Stimulated activated effector memory CD8-positive, alpha-beta T cell treated with anti-CD3 and anti-CD28 coated beads, Interleukin-12 subunit alpha, Interleukin-12 subunit beta, amount 100 ng/mL, for 72 hours (primary cell): ENCODE measurements around the gene MTMR4.

Experiments
- ATAC-seq: fragments of 150-1000 bp; cut with Tn5 transposase; 2 replicates; pipeline ENCODE4 v1.10.0; 2021
- DNase-seq, 2 donors: peaks; one replicate each; pipeline ENCODE4 v3.0.0; 2021 to 2022; ENCODE audit warnings: low spot score in 2 of 2
- H3K27ac Mint-ChIP-seq: one replicate; pipeline ENCODE4 v1.8.0; 2022; ENCODE audit warnings: mild to moderate bottlenecking, mixed read lengths
- H3K36me3 Mint-ChIP-seq: one replicate; pipeline ENCODE4 v1.8.0; 2022; ENCODE audit warnings: mild to moderate bottlenecking, mixed read lengths
- H3K4me1 Mint-ChIP-seq: one replicate; pipeline ENCODE4 v1.8.0; 2022; ENCODE audit warnings: mixed read lengths
- H3K4me3 Mint-ChIP-seq: one replicate; pipeline ENCODE4 v1.8.0; 2022; ENCODE audit warnings: mild to moderate bottlenecking, mixed read lengths
- H3K9me3 Mint-ChIP-seq: one replicate; pipeline ENCODE4 v1.8.0; 2022; ENCODE audit warnings: mixed read lengths

The MTMR4 gene

DNA sequence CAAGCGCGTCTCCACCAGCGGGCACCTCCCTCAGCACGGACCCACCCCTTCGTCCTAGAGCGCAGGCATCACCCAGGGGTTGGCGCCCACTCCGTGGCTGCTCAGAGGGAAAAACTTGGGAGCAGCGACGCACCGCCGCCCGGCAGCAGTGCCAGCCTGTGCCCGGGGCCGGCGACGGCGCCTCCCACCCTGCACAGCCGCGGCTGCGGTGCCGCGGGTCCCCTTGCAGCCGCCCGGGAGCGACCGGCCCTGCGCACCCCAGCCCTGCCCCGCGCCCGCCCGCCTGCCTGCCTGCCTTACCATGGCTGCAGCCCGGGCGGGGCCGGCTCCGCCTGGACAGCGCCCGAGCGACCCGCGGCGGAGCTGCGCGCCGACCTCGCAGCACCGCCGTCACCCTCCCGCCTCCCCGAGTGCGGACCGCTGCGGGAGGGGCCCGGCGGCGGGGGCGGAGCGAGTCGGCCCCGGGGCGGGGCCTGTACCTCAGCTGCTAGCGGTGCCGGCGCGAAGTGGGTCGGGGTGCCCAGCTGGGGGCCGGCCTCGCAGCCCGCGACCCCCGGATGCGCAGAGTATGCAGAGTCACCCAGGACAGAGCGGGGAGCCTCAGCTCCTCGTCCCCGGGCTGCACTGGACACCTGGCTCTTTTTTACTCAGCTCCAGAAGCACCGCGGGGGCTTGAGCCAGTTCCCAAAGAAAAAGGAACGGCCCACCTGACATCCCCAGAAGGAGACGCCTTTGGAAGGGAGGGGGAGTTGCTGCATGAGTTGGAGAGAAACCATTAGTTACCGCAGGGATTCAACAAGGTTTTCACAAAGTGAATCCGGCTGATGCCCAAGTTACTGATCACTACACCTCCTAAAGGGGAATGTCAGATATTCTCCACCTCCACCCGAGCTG is 17.5 kb upstream of the MTMR4 start:
- no peaks in the 10 kb centered on the region for H3K36me3 Mint-ChIP-seq
- peak overlapping the region; percentile 47 for H3K4me3 Mint-ChIP-seq
- DNase-seq (peak in 1 of 2 donors; percentile 53), ATAC-seq (peak; percentile 87)
- no peak overlapping the region for H3K27ac Mint-ChIP-seq
- no peaks in the 10 kb centered on the region for H3K9me3 Mint-ChIP-seq
- H3K4me1 Mint-ChIP-seq: peaks cover 12% of the 10 kb centered on the region

DNA sequence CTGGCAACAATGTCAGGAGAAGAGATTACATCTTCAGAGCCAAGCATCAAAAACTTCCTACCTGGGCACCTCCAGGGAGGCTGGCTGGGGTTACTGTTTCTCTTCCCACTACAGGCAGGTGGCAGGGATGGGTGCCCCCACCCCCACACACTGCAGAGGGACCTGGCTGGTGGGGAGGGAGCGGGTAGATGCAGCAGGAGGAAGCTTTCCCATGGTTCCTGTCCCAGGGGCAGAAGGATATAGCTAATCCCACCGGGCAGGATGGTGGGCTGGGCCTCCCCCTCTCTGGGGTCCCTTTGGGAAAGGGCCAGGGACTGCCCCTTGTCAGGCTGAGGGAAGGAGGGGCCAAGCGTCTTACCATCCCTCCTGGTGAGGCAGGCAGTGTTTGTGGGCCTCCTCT is 16.7 kb upstream of the MTMR4 start:
- no peaks in the 10 kb centered on the region for H3K36me3 Mint-ChIP-seq

DNA sequence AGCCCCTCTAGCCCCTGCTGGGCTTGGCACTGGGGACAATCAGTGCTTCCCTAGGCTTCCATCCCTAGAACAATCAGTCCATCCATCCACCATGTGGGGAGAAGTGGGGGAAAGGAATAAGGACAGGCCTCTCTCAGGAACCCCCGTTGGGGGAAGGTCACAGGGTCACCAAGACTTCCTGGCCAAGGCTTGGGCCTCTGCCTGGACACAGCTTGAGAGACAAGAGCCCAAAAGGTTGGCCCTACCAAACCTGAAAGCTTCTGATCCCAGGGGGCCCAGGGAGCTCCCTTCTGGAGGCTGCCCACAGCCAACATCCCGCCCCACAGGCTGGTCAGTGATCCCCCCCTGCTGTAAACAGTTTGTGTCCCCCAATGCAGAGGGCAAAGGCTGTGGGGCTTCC is 16.2 kb upstream of the MTMR4 start:
- no peak overlapping the region for H3K27ac Mint-ChIP-seq
- H3K9me3 Mint-ChIP-seq: no peaks in the 10 kb centered on the region
- no peaks in the 10 kb centered on the region for H3K36me3 Mint-ChIP-seq
- peak overlapping the region; percentile 47 for H3K4me3 Mint-ChIP-seq
- DNase-seq (no peak), ATAC-seq (no peak)
- peaks cover 12% of the 10 kb centered on the region for H3K4me1 Mint-ChIP-seq

More for the DNA sequence above, 16.7 kb upstream of the MTMR4 start:
- peak overlapping the region; percentile 47 for H3K4me3 Mint-ChIP-seq
- no peaks in the 10 kb centered on the region for H3K9me3 Mint-ChIP-seq
- no peak for ATAC-seq
- peaks cover 12% of the 10 kb centered on the region for H3K4me1 Mint-ChIP-seq
- no peak for DNase-seq
- H3K27ac Mint-ChIP-seq: no peak overlapping the region

DNA sequence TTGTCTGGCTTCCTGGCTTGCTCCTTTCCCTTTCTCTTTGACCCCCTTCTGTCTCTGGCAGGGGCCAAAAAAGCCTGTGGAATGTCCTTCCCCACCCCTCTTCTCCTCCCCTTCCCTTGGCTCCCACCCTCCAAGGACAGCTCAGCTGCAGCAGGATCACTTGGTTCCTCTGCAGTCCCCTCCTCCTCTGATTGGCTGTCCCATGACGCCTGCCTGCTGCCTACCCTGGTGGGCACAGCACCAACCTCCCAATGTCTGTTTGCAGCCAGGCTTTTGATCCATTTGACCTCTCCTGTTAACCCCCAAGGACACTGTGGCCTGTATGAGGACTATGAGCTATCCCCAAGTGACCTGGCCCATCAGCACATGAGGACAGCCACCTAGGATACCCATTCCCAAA is 14.8 kb upstream of the MTMR4 start:
- no peaks in the 10 kb centered on the region for H3K36me3 Mint-ChIP-seq
- ATAC-seq: no peak
- no peak for DNase-seq
- peak overlapping the region; percentile 12 for H3K27ac Mint-ChIP-seq
- H3K9me3 Mint-ChIP-seq: no peaks in the 10 kb centered on the region
- H3K4me1 Mint-ChIP-seq: peaks cover 12% of the 10 kb centered on the region
- no peak overlapping the region for H3K4me3 Mint-ChIP-seq

DNA sequence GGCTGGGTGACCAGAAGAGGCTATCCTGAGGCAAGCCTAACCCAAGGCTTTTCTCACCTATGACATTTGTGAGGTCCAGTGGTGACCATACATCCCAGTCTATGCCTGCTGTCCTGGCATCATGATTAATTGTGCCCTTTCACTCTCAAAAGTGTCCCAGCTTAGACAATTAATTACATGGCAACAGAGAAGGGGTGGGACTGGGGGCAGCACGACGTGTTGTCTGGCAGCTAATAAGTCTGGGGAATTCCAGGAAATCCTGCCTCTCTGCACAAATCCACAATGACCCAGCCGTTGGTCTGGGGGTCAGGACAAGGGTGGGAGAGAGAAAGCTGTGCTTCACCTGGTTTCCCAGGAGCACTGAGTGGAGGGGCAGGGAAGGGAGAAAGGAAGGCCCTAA is 14.0 kb upstream of the MTMR4 start:
- H3K36me3 Mint-ChIP-seq: no peaks in the 10 kb centered on the region
- ATAC-seq (no peak), DNase-seq (no peak)
- H3K27ac Mint-ChIP-seq: no peak overlapping the region
- peaks cover 12% of the 10 kb centered on the region for H3K4me1 Mint-ChIP-seq
- H3K9me3 Mint-ChIP-seq: no peaks in the 10 kb centered on the region
- no peak overlapping the region for H3K4me3 Mint-ChIP-seq

DNA sequence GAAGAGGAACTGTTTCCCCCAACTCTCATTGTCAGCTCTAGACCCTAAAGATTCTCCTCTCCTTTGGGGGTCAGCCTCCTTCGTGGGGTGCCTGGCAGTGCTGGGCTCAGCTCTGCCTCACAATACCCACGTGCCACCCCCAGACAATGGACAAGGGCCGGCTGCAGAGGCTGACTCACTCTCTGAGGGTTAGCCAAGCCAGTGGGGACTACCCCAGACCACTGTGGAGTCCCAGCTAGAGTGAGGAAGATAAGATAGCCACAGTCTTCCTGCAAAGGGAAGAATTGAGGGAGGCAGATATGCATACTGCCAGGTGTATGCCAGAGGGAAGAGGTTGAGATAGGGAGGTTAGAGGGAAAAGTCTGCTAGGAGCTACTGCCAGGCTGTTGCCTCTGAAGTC is 13.5 kb upstream of the MTMR4 start:
- DNase-seq (no peak), ATAC-seq (no peak)
- Mint-ChIP-seq H3K4me1 (peaks cover 7% of the 10 kb centered on the region), H3K4me3 (no peak overlapping the region), H3K27ac (no peak overlapping the region), H3K9me3 (no peaks in the 10 kb centered on the region), H3K36me3 (no peaks in the 10 kb centered on the region)

DNA sequence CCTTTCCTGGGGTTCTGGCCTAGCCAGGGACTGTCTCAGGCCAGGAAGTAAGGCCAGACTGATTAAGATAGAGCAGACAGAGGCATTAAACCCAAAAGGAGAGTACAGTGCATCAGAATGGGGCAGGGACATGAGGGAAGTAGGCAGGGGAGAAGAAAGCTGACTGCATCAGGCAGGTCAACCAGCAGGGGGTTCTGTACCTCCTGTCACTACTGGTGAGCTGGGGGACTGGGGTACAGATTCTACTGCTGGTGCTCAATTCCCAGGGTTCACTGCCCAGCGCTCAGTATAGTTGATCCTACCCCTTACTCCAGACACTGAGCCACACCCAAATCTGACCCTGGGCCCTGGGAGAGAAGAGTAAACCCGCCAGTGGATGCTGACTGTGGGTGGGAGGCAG is 12.9 kb upstream of the MTMR4 start:
- Mint-ChIP-seq H3K4me1 (peaks cover 2% of the 10 kb centered on the region), H3K9me3 (no peaks in the 10 kb centered on the region), H3K36me3 (no peaks in the 10 kb centered on the region), H3K4me3 (no peak overlapping the region), H3K27ac (peak overlapping the region; percentile 10)
- no peak for DNase-seq
- ATAC-seq: no peak

DNA sequence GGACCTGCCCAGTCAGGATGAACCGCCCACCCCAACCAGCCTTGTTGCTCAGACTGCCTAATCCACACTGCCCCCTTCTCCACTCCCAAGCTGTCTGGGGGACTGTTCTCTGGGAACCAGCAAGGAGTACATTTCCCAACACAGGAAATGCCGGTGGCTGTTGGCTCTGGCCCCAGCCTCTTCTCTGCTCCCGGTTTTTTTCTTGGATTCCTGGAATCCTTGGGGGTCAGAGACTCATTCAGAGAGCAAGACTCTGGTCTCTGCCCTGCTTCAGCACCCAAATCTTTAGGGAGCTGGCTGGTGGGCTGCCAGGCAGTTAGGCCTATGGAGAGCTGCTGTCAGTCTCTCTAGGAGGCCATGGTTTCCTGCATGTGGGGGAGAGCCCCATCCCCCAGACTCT is 10.8 kb upstream of the MTMR4 start:
- Mint-ChIP-seq H3K4me3 (no peak overlapping the region), H3K4me1 (no peaks in the 10 kb centered on the region), H3K36me3 (no peaks in the 10 kb centered on the region), H3K9me3 (no peaks in the 10 kb centered on the region), H3K27ac (peak overlapping the region; percentile 23)
- no peak for DNase-seq
- no peak for ATAC-seq

DNA sequence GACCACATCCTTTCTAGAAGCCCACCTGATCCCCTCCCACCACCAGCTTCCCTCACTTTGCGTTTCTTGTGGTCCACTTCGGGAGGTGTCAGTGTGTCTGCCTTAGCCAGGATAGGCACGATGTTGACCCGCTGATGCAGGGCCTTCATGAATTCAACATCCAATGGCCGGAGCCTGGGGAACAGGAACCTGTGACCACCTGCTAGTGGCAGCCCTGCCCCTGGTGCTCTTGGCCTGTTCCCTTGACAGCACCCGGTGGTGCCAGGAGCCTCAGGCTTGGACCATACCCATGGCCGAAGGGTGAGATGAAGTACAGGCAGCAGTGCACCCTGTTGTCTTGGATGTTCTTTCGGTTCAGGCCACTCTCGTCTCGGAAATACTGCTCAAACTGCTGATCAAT is 7.2 kb upstream of the MTMR4 start:
- Mint-ChIP-seq H3K36me3 (peaks cover 13% of the 10 kb centered on the region), H3K4me1 (peaks cover 12% of the 10 kb centered on the region), H3K9me3 (no peaks in the 10 kb centered on the region), H3K4me3 (no peak overlapping the region), H3K27ac (no peak overlapping the region)
- ATAC-seq (no peak), DNase-seq (no peak)

DNA sequence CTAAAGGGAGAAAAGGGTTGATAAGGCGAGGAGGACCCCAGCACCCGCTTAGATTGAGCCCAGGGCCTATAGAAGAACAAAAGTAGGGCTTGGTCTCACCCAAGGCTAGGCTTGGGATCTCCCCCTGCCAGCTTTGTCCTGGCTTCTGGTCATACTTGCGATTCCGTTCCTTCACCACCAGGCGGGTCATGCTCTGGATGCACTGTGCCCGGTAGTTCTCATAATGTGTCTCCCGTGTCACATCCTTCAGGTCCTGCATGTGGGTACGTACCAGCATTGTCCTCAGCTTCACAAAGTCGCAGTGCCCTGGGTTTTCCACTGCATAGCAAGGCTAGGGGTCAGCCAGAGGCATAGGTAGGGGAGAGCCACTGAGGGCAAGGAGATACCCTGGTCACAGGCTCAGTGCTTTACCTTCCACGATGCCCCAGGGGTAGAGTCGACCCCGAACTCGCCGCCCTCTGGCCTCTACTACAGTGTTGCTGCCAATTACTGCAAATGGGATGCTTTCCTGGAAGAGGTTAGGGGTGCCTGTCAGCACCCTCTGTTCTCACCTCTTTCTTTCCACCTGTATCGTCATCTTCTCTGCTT is 6.5 kb upstream of the MTMR4 start:
- Mint-ChIP-seq H3K9me3 (no peaks in the 10 kb centered on the region), H3K4me1 (peaks cover 19% of the 10 kb centered on the region), H3K36me3 (peaks cover 13% of the 10 kb centered on the region), H3K4me3 (no peak overlapping the region), H3K27ac (peak overlapping the region; percentile 64)
- ATAC-seq (no peak), DNase-seq (no peak)

DNA sequence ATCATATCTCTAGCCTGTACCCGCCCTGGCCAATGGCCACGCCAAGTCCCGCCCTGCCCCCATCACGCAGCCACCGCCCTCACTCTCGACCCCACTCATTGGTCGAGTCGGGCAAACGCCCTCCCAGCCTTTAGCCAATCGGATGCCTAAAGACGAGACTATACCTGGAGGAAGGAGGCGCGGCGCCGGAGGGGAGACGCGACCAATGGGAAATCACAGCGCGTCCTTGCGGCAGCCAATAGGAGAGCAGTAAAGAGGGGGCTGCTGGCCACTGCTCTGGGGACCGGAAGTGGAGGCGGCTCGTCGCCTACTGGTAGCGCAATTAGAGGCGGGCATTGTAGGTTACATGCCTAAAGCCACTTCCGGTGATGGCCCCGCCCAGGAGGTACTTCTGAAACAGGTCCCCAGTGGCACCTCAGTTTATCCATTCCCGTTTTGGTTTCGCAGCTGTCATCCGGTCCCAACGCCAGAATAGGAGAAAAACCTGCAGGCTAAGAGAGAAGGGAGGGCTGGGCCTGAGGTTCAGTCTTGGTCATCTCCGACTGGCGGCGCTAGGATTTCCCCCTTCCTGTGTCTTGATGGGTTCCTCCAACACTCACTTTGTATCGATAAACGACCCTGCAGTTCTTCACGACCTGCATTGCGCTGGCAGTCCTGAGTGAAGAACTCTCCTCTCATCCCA is 3.6 kb upstream of the MTMR4 start:
- H3K9me3 Mint-ChIP-seq: no peaks in the 10 kb centered on the region
- peaks cover 20% of the 10 kb centered on the region for H3K36me3 Mint-ChIP-seq
- peak overlapping the region; percentile 91 for H3K27ac Mint-ChIP-seq
- ATAC-seq: peak; percentile 87
- peak; percentile 94 to 99 for DNase-seq
- peak overlapping the region; percentile 87 for H3K4me3 Mint-ChIP-seq
- peaks cover 43% of the 10 kb centered on the region for H3K4me1 Mint-ChIP-seq

DNA sequence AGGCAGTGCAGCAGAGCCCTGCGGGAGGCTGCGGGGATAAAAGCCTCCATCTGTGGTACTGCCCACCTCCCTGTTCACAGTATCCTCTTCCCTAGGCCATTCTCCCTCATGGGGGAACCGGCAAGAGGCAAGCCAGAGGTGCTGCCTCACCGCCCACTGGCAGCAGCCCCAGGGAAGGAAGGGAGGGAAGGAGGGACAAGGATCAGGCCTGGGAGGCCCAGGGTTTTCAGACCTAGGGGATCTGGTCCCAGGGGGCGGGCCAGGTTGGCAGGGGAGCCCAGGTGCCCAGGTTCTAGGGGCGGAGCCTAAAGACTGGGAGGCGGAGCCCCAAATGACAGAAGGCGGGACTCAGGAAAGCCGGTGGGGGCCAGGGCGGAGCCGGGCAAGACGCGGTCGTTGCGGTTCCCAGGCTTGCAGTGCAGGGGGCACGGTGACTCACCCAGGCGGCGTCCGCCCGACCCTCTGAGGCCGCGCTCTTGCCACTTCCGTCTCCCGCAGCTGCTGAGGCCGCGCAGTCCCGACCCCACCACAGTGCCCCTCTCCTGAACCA is 3.0 kb upstream of the MTMR4 start:
- no peaks in the 10 kb centered on the region for H3K9me3 Mint-ChIP-seq
- ATAC-seq (no peak), DNase-seq (no peak)
- peaks cover 26% of the 10 kb centered on the region for H3K36me3 Mint-ChIP-seq
- peak overlapping the region; percentile 91 for H3K27ac Mint-ChIP-seq
- peak overlapping the region; percentile 87 for H3K4me3 Mint-ChIP-seq
- peaks cover 48% of the 10 kb centered on the region for H3K4me1 Mint-ChIP-seq

DNA sequence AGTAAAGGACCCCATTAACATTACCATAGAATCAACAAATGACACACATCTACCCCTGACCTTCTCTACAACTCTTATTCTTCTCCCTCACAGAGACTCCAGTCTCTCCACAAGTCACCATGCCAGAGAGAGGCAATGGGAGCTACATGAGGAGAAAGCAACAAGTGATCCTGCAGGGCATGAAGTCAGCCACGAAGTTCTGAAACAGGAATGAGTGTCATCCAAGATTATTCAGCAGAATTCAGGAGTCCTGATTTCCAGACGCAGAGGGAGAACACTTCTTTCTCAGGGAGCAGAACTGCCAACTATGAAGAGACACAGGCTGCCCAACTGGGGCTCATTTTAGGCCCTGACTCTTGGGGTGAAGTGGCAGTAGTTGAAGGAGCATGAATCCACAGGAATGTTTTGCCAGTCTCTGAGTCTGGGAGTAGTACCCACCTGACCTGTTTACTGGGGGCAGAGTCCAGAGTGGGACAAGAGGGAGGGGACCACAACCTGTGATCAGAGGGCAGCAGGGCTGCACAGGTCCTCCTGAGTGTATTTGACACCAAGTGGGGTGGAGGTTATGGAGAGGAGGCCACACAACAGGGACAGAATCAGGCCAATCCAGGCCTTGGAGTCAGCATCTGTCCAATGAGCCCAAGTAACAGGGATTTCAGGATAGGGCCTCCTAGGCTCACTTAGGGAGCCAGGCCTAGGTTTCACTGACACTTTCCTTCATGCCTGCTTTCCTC is 2.4 kb upstream of the MTMR4 start:
- H3K4me1 Mint-ChIP-seq: peaks cover 50% of the 10 kb centered on the region
- DNase-seq: no peak
- H3K9me3 Mint-ChIP-seq: no peaks in the 10 kb centered on the region

DNA sequence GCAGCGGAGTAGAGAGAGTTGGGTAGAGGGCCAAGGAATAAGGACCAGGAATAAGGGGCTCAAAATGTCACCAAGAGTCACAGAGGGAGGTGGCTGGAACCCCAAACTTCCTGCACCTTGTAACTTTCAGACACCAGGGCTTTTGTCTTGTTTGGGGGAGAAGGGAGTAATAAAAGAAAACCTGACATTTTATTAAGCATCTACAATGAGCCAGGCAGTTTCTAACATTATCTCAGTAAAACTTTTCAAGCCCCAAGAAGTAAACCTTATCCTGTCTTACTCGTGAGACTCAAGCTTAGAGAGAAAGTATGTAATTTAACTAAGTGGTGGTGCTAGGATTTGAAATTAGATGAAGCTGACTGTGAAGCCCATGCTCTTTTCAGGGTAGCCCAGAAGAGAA is 848 bp upstream of the MTMR4 start:
- peaks cover 48% of the 10 kb centered on the region for H3K36me3 Mint-ChIP-seq
- no peaks in the 10 kb centered on the region for H3K9me3 Mint-ChIP-seq
- H3K4me3 Mint-ChIP-seq: peak overlapping the region; percentile 87
- peak overlapping the region; percentile 91 for H3K27ac Mint-ChIP-seq
- DNase-seq (no peak), ATAC-seq (no peak)
- H3K4me1 Mint-ChIP-seq: peaks cover 56% of the 10 kb centered on the region

More for the DNA sequence above, 2.4 kb upstream of the MTMR4 start:
- H3K4me3 Mint-ChIP-seq: peak overlapping the region; percentile 87
- no peak for ATAC-seq
- H3K36me3 Mint-ChIP-seq: peaks cover 33% of the 10 kb centered on the region
- peak overlapping the region; percentile 91 for H3K27ac Mint-ChIP-seq

DNA sequence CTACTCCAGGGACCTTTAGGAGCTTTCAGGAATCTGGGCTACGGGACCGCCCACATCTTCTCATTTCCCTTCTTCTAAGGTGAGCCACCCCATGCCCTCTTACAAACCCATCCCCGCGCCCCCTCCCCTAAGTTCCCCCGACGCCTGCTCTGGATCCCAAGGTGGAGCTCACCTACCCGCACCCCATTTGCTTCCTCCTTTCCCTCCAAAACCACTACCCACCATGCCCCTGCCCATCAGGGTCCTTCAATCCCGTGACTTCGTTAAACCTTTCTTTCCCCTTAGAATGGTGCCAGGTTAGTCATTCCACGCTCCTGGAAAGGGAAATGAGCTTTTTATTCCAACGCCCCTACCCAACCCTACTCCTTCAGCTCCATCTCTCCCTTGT is 326 bp upstream of the MTMR4 start:
- no peak for ATAC-seq
- DNase-seq: no peak
- Mint-ChIP-seq H3K9me3 (no peaks in the 10 kb centered on the region), H3K4me3 (peak overlapping the region; percentile 87), H3K36me3 (peaks cover 53% of the 10 kb centered on the region), H3K27ac (peak overlapping the region; percentile 91), H3K4me1 (peaks cover 62% of the 10 kb centered on the region)
